CD8-positive, alpha-beta memory T cell (primary cell): ENCODE measurements around the gene SIRPD. TPM values are rescaled to one million over a fixed set of nuclear protein-coding genes. Genes with fewer than 3 reads are reported as not detected.

Experiments
- CTCF ChIA-PET: fragments of 350-600 bp; sonication (Branson Sonifier 250); formaldehyde crosslinking; loops from one replicate; lab custom pipeline; 2021; ENCODE audit warnings: antibody characterized with exemption; lab: Charles Lee
- POLR2A ChIA-PET: fragments of 350-600 bp; sonication (Branson Sonifier 250); formaldehyde crosslinking; loops from one replicate; lab custom pipeline; 2021; ENCODE audit warnings: antibody characterized with exemption; lab: Charles Lee
- DNase-seq, 5 donors: peaks; one replicate each; pipeline versions ENCODE4 v3.0.0 to v3.0.0-alpha.2; 2020 to 2022; ENCODE audit warnings: mixed read lengths in 1 of 5
- H3K27ac ChIP-seq: one replicate; pipeline ENCODE4 v1.7.0; 2013; ENCODE audit warnings: low read depth, mild to moderate bottlenecking, low read length, moderate library complexity
- H3K27me3 ChIP-seq: 2 replicates; pipeline ENCODE4 v1.7.0; 2013; ENCODE audit warnings: low read length, mild to moderate bottlenecking; ENCODE audit not compliant: insufficient read depth, poor library complexity, severe bottlenecking
- H3K36me3 ChIP-seq: 2 replicates; pipeline ENCODE4 v1.7.0; 2013; ENCODE audit warnings: mild to moderate bottlenecking, low read length, moderate library complexity; ENCODE audit not compliant: insufficient read depth
- H3K4me1 ChIP-seq: 2 replicates; pipeline ENCODE4 v1.7.0; 2013; ENCODE audit warnings: mild to moderate bottlenecking, low read length, moderate library complexity; ENCODE audit not compliant: insufficient read depth
- H3K4me3 ChIP-seq: 2 replicates; pipeline ENCODE4 v1.7.0; 2013; ENCODE audit warnings: mild to moderate bottlenecking, low read length
- H3K9me3 ChIP-seq: 2 replicates; pipeline ENCODE4 v1.7.0; 2013; ENCODE audit warnings: mild to moderate bottlenecking, low read length
- H3K27ac Mint-ChIP-seq, 8 donors: one replicate each; pipeline ENCODE4 v1.8.0; 2020 to 2021; ENCODE audit warnings: mixed read lengths in 8 of 8, mild to moderate bottlenecking in 6 of 8, inconsistent platforms in 3 of 8, moderate library complexity in 3 of 8
- H3K27me3 Mint-ChIP-seq, 2 donors: one replicate each; pipeline ENCODE4 v1.8.0; 2020 to 2021; ENCODE audit warnings: mixed read lengths in 2 of 2, mild to moderate bottlenecking in 1 of 2, moderate library complexity in 1 of 2
- H3K36me3 Mint-ChIP-seq, 3 donors: one replicate each; pipeline ENCODE4 v1.8.0; 2020 to 2021; ENCODE audit warnings: mixed read lengths in 3 of 3, inconsistent platforms in 1 of 3, mild to moderate bottlenecking in 1 of 3
- H3K4me1 Mint-ChIP-seq, 3 donors: one replicate each; pipeline ENCODE4 v1.8.0; 2020 to 2021; ENCODE audit warnings: mixed read lengths in 3 of 3, inconsistent platforms in 1 of 3, mild to moderate bottlenecking in 1 of 3
- H3K4me3 Mint-ChIP-seq, 7 donors: one replicate each; pipeline ENCODE4 v1.8.0; 2020 to 2021; ENCODE audit warnings: mixed read lengths in 7 of 7, mild to moderate bottlenecking in 6 of 7, moderate library complexity in 4 of 7, inconsistent platforms in 2 of 7
- H3K9me3 Mint-ChIP-seq, 5 donors: one replicate each; pipeline ENCODE4 v1.8.0; 2020 to 2022; ENCODE audit warnings: mixed read lengths in 5 of 5, mild to moderate bottlenecking in 3 of 5, moderate library complexity in 2 of 5, inconsistent platforms in 1 of 5
- polyA plus RNA-seq: library from polyadenylated mRNA; unstranded; fragments of 300-500 nt; fragmentation: Illumina TruSeq; gene quantifications from one replicate; pipeline ENCODE4 v1.2.3, GENCODE V29; 2021
- total RNA-seq, 2 experiments: library from RNA; stranded (reverse); gene quantifications; one replicate each; pipeline ENCODE4 v1.2.3, GENCODE V29; 2021

The SIRPD gene
- total and polyA plus RNA-seq, 3 experiments from 2014 or later: not detected

- peaks cover 0 to 8% (median 5%) of the 10 kb centered on the region in 5 donors for H3K9me3 Mint-ChIP-seq
- H3K27me3 Mint-ChIP-seq: peaks cover 11 to 30% of the 10 kb centered on the region in 2 donors
- DNase-seq: no peak
- H3K27ac Mint-ChIP-seq: no peak overlapping the region
- CTCF ChIA-PET: no interaction called here
- H3K9me3 ChIP-seq: no peaks in the 10 kb centered on the region
- H3K4me3 Mint-ChIP-seq: no peak overlapping the region
- no peaks in the 10 kb centered on the region for H3K36me3 ChIP-seq
- H3K36me3 Mint-ChIP-seq: no peaks in the 10 kb centered on the region
- H3K4me1 Mint-ChIP-seq: no peaks in the 10 kb centered on the region
- POLR2A ChIA-PET: no interaction called here
- H3K27me3 ChIP-seq: no peaks in the 10 kb centered on the region
- H3K4me3 ChIP-seq: no peak overlapping the region
- H3K27ac ChIP-seq: no peak overlapping the region
- H3K4me1 ChIP-seq: peaks cover 3% of the 10 kb centered on the region
Observed at GRCh38 chr20:1526310-1526709, 31.2 kb downstream of the SIRPD start.

GRCh38 chr20:1524004-1524403 lies 33.5 kb downstream of the SIRPD start:
- no peak overlapping the region for H3K27ac ChIP-seq
- no peak for DNase-seq
- H3K36me3 ChIP-seq: no peaks in the 10 kb centered on the region
- Mint-ChIP-seq H3K4me1 (no peaks in the 10 kb centered on the region), H3K9me3 (peaks cover 0 to 8% (median 5%) of the 10 kb centered on the region in 5 donors), H3K27ac (no peak overlapping the region), H3K4me3 (no peak overlapping the region), H3K27me3 (peaks cover 9 to 13% of the 10 kb centered on the region in 2 donors), H3K36me3 (no peaks in the 10 kb centered on the region)
- no peaks in the 10 kb centered on the region for H3K9me3 ChIP-seq
- H3K4me3 ChIP-seq: no peak overlapping the region
- peaks cover 3% of the 10 kb centered on the region for H3K4me1 ChIP-seq
- POLR2A ChIA-PET: no interaction called here
- CTCF ChIA-PET: no interaction called here
- H3K27me3 ChIP-seq: no peaks in the 10 kb centered on the region

DNA sequence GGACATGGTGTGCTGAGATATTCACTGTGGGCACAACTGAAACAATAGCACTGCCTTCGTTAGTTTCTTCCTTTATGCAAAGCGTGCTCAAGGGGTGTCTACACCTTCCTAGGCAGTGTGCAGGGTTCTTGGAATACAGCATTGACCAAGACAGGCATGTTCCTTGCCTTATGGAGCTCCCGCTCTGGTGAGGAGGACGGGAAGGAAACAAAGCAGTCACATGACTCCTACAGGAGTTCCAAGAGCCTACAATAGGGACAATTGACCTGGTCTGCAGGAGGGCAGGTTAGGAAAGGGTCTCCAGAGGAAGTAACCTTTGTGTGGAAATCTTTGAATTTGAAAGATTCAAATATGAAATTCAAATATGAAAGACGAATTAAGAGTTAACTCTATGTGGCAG lies 40.5 kb downstream of the SIRPD start:
- no peaks in the 10 kb centered on the region for H3K4me1 ChIP-seq
- Mint-ChIP-seq H3K27me3 (peaks cover 3 to 28% of the 10 kb centered on the region in 2 donors), H3K36me3 (peaks cover 0 to 5% (median 1%) of the 10 kb centered on the region in 3 donors), H3K4me1 (no peaks in the 10 kb centered on the region), H3K27ac (no peak overlapping the region), H3K9me3 (peaks cover 0 to 5% (median 2%) of the 10 kb centered on the region in 5 donors), H3K4me3 (no peak overlapping the region)
- no peak overlapping the region for H3K4me3 ChIP-seq
- no peaks in the 10 kb centered on the region for H3K27me3 ChIP-seq
- ChIA-PET CTCF (no interaction called here), POLR2A (no interaction called here)
- no peaks in the 10 kb centered on the region for H3K9me3 ChIP-seq
- no peak for DNase-seq
- H3K27ac ChIP-seq: no peak overlapping the region
- H3K36me3 ChIP-seq: no peaks in the 10 kb centered on the region

DNA sequence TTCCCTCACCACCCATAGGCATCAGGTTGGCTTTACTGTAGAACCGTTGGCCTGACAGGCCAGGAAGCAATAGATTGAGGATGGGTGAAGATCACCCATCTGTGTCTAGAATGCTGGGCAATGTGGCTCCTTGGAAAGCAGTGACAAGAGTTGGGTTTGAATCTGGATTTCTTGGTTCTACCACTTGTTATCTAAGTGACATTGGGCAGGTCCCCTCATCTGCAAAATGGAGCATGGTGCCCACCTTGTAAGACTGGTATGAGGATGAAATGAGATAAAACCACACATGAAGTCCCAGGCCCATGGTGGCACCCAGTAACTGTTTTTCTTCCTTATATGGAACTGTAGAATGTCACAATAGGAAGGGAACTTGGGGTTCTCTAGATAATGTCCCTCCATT lies 43.7 kb downstream of the SIRPD start:
- ChIA-PET CTCF (interaction anchor here (1.4 kb wide), 1 partner anchor 10 kb away, joined by 3 read pairs; no protein-coding TSS in a partner anchor), POLR2A (no interaction called here)
- Mint-ChIP-seq H3K4me3 (no peak overlapping the region), H3K4me1 (no peaks in the 10 kb centered on the region), H3K9me3 (peaks cover 0 to 5% (median 2%) of the 10 kb centered on the region in 5 donors), H3K27ac (no peak overlapping the region), H3K27me3 (peaks cover 8 to 45% of the 10 kb centered on the region in 2 donors), H3K36me3 (peaks cover 0 to 5% (median 1%) of the 10 kb centered on the region in 3 donors)
- Histone ChIP-seq H3K4me1 (no peaks in the 10 kb centered on the region), H3K27ac (no peak overlapping the region), H3K36me3 (no peaks in the 10 kb centered on the region), H3K9me3 (no peaks in the 10 kb centered on the region), H3K27me3 (no peaks in the 10 kb centered on the region), H3K4me3 (no peak overlapping the region)
- no peak for DNase-seq

DNA sequence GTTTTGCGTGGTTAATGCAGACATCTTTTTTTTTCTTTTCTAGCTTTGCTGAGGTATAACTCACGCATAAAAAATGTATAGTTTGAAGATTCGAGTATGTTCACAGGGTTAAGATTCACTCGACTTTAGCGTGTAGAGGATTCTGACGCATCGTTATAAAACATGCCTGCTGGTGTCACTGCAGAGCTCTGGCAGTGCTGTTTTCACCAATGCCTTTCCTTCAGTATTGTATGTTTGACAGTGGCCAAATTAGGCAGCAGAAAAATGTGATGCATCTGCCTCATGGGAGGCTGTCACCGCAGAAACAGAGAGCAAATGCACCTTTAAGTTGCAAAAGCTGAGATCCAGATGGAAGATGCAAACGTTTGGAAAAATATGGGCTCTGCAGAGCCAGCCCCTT lies 48.3 kb downstream of the SIRPD start:
- Mint-ChIP-seq H3K4me1 (no peaks in the 10 kb centered on the region), H3K36me3 (peaks cover 0 to 3% (median 1%) of the 10 kb centered on the region in 3 donors), H3K4me3 (no peak overlapping the region), H3K9me3 (peaks cover 0 to 5% (median 2%) of the 10 kb centered on the region in 5 donors), H3K27ac (no peak overlapping the region), H3K27me3 (peaks cover 12 to 40% of the 10 kb centered on the region in 2 donors)
- no peak overlapping the region for H3K27ac ChIP-seq
- no peaks in the 10 kb centered on the region for H3K4me1 ChIP-seq
- peak in 1 of 5 donors; percentile 18 for DNase-seq
- CTCF ChIA-PET: interaction anchor here (1.0 to 4.5 kb wide), 6 partner anchors 9 to 267 kb away, joined by 3 to 18 read pairs (median 3); no protein-coding TSS in a partner anchor
- H3K27me3 ChIP-seq: no peaks in the 10 kb centered on the region
- POLR2A ChIA-PET: no interaction called here
- H3K9me3 ChIP-seq: no peaks in the 10 kb centered on the region
- no peaks in the 10 kb centered on the region for H3K36me3 ChIP-seq
- H3K4me3 ChIP-seq: no peak overlapping the region

- peaks cover under 1% of the 10 kb centered on the region for H3K4me1 ChIP-seq
- peaks cover 12 to 38% of the 10 kb centered on the region in 2 donors for H3K27me3 Mint-ChIP-seq
- H3K9me3 Mint-ChIP-seq: peaks cover 0 to 5% (median 2%) of the 10 kb centered on the region in 5 donors
- H3K27ac Mint-ChIP-seq: no peak overlapping the region
- H3K4me1 Mint-ChIP-seq: peaks cover 0 to 4% (median 3%) of the 10 kb centered on the region in 3 donors
- no peaks in the 10 kb centered on the region for H3K9me3 ChIP-seq
- CTCF ChIA-PET: interaction anchor here (0.9 to 4.5 kb wide), 5 partner anchors 9 to 268 kb away, joined by 3 to 18 read pairs (median 3); partner anchors contain the start of gene NSFL1C
- no peak overlapping the region for H3K4me3 ChIP-seq
- peaks cover 0 to under 1% (median 0%) of the 10 kb centered on the region in 3 donors for H3K36me3 Mint-ChIP-seq
- no peak for DNase-seq
- H3K27me3 ChIP-seq: no peaks in the 10 kb centered on the region
- POLR2A ChIA-PET: no interaction called here
- no peak overlapping the region for H3K4me3 Mint-ChIP-seq
- H3K27ac ChIP-seq: no peak overlapping the region
- no peaks in the 10 kb centered on the region for H3K36me3 ChIP-seq
Observed at GRCh38 chr20:1508574-1508973, 48.9 kb downstream of the SIRPD start.

DNA sequence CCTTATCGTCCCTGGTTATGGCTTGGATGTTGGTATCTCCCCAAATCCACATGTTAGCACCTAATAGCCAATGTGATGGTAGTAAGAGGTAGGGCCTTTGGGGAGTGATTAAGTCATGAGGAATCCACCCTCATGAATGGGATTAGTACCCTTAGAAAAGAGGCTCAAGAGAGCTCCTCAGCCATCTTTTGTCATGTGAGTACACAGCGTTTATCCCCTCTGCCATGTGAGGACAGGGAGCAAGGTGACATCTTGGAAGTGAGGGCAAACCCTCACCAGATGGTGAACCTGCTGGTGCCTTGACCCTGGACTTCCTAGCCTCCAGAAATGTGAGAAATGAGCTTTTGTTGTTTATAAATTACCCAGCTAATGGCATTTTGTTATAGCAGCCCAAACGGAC lies 50.2 kb downstream of the SIRPD start:
- no peaks in the 10 kb centered on the region for H3K9me3 ChIP-seq
- no peak for DNase-seq
- H3K27me3 ChIP-seq: no peaks in the 10 kb centered on the region
- no peak overlapping the region for H3K4me3 Mint-ChIP-seq
- peaks cover 17 to 42% of the 10 kb centered on the region in 2 donors for H3K27me3 Mint-ChIP-seq
- H3K9me3 Mint-ChIP-seq: peaks cover 0 to 9% (median 4%) of the 10 kb centered on the region in 5 donors
- H3K4me3 ChIP-seq: no peak overlapping the region
- no peak overlapping the region for H3K27ac ChIP-seq
- peaks cover 3% of the 10 kb centered on the region for H3K4me1 ChIP-seq
- H3K4me1 Mint-ChIP-seq: peaks cover 2 to 7% (median 5%) of the 10 kb centered on the region in 3 donors
- ChIA-PET CTCF (interaction anchor here (1.3 to 4.5 kb wide), 3 partner anchors 194 to 269 kb away, joined by 3 to 18 read pairs (median 9); no protein-coding TSS in a partner anchor), POLR2A (no interaction called here)
- no peaks in the 10 kb centered on the region for H3K36me3 ChIP-seq
- peaks cover 0 to 8% (median 0%) of the 10 kb centered on the region in 3 donors for H3K36me3 Mint-ChIP-seq
- no peak overlapping the region for H3K27ac Mint-ChIP-seq

GRCh38 chr20:1505871-1506270 lies 51.6 kb downstream of the SIRPD start:
- H3K36me3 ChIP-seq: no peaks in the 10 kb centered on the region
- H3K27me3 Mint-ChIP-seq: peaks cover 18 to 39% of the 10 kb centered on the region in 2 donors

More at GRCh38 chr20:1505871-1506270, 51.6 kb downstream of the SIRPD start:
- no peak overlapping the region for H3K4me3 Mint-ChIP-seq
- no peak overlapping the region for H3K27ac Mint-ChIP-seq
- no peak for DNase-seq
- Histone ChIP-seq H3K27me3 (no peaks in the 10 kb centered on the region), H3K4me1 (peaks cover 3% of the 10 kb centered on the region), H3K4me3 (no peak overlapping the region), H3K27ac (no peak overlapping the region), H3K9me3 (no peaks in the 10 kb centered on the region)
- H3K36me3 Mint-ChIP-seq: peaks cover 0 to 10% (median 0%) of the 10 kb centered on the region in 3 donors
- peaks cover 0 to 10% (median 4%) of the 10 kb centered on the region in 5 donors for H3K9me3 Mint-ChIP-seq
- ChIA-PET POLR2A (no interaction called here), CTCF (interaction anchor here (4.5 kb wide), 1 partner anchor 271 kb away, joined by 18 read pairs; no protein-coding TSS in a partner anchor)
- peaks cover 2 to 7% (median 5%) of the 10 kb centered on the region in 3 donors for H3K4me1 Mint-ChIP-seq
